GM12878 (cell line): ENCODE measurements around the gene TTC39C. TPM values are rescaled to one million over a fixed set of nuclear protein-coding genes. Genes with fewer than 3 reads are reported as not detected.

Source experiments
- ATAC-seq: fragments of 200-7000 bp; cut with Tn5 transposase; 3 replicates; pipeline ENCODE4 v1.9.1; 2020; ENCODE audit warnings: mild to moderate bottlenecking, moderate library complexity
- Bru-seq: library from RNA; stranded (reverse); fragments of 400-500 nt; gene quantifications from one replicate; lab custom pipeline; 2021; lab: Mats Ljungman, UMichigan
- BruChase-seq, 2 experiments: library from RNA; stranded (reverse); fragments of 400-500 nt; gene quantifications; one replicate each; lab custom pipeline; 2021; lab: Mats Ljungman, UMichigan
- BruUV-seq: library from RNA; stranded (reverse); fragments of 400-500 nt; replicated peaks from 2 replicates; lab custom pipeline; 2021; lab: Mats Ljungman, UMichigan
- CTCF ChIA-PET: fragments of 300-600 bp; sonication (Branson Sonifier 250); formaldehyde crosslinking; extraction: SDS; loops from one replicate; lab custom pipeline; 2021; ENCODE audit warnings: inconsistent platforms; lab: Yijun Ruan, JAX
- POLR2A ChIA-PET: fragments of 350-600 bp; formaldehyde crosslinking; extraction: SDS; loops from one replicate; lab custom pipeline; 2021; ENCODE audit warnings: inconsistent platforms; lab: Charles Lee
- RAD21 ChIA-PET: fragments of 300-600 bp; sonication (Branson Sonifier 250); formaldehyde crosslinking; loops from one replicate; lab custom pipeline; 2023; ENCODE audit warnings: antibody characterized with exemption; ENCODE audit not compliant: unreplicated experiment; lab: Charles Lee
- SMC1A ChIA-PET: fragments of 300-600 bp; sonication (Branson Sonifier 250); formaldehyde crosslinking; loops from one replicate; lab custom pipeline; 2023; ENCODE audit not compliant: unreplicated experiment, uncharacterized antibody; lab: Charles Lee
- DNase-seq: peaks from one replicate; pipeline ENCODE4 v3.0.0-alpha.2; 2011; ENCODE audit warnings: low read depth, low spot score
- FAIRE-seq: peaks from 3 replicates; lab custom pipeline; 2011; peaks lifted over from hg19 to GRCh38; lab: Jason Lieb, UNC
- H2AFZ ChIP-seq: 2 replicates; pipeline ENCODE4 v1.6.0; 2011; ENCODE audit warnings: low read depth, low read length, control low read depth; ENCODE audit not compliant: control insufficient read depth
- H3K27ac ChIP-seq: 2 replicates; pipeline ENCODE4 v1.5.1; 2011; ENCODE audit warnings: control low read depth; ENCODE audit not compliant: control insufficient read depth, insufficient read depth
- H3K27me3 ChIP-seq, 2 experiments: replicated peaks in 1 of 2; 2 replicates each; pipeline versions ENCODE4 v1.6.0 to v1.6.1; 2011; ENCODE audit warnings: low read length in 1 of 2; ENCODE audit not compliant: control insufficient read depth in 2 of 2, insufficient read depth in 2 of 2
- H3K36me3 ChIP-seq, 2 experiments: 2 replicates each; pipeline ENCODE4 v1.5.1; 2011; ENCODE audit warnings: low read length in 1 of 2; ENCODE audit not compliant: control insufficient read depth in 2 of 2, insufficient read depth in 2 of 2
- H3K4me1 ChIP-seq: 2 replicates; pipeline ENCODE4 v1.6.1; 2011; ENCODE audit warnings: mild to moderate bottlenecking, low read length, moderate library complexity, mixed read lengths; ENCODE audit not compliant: control insufficient read depth, insufficient read depth
- H3K4me2 ChIP-seq: 2 replicates; pipeline ENCODE4 v1.6.0; 2011; ENCODE audit warnings: control low read depth; ENCODE audit not compliant: control insufficient read depth, insufficient read depth
- H3K4me3 ChIP-seq: fragments of 200-600 bp; sonication (generic); 2 replicates; pipeline ENCODE4 v1.5.1; 2016
- H3K79me2 ChIP-seq: 2 replicates; pipeline ENCODE4 v1.6.0; 2011; ENCODE audit warnings: low read length; ENCODE audit not compliant: control insufficient read depth, insufficient read depth
- H3K9ac ChIP-seq: 2 replicates; pipeline ENCODE4 v1.8.0; 2011; ENCODE audit warnings: low read length, control low read depth, mixed read lengths; ENCODE audit not compliant: control insufficient read depth, insufficient read depth
- H3K9me3 ChIP-seq: replicated peaks from 3 replicates; pipeline ENCODE4 v1.5.1; 2011; ENCODE audit warnings: mild to moderate bottlenecking, low read length; ENCODE audit not compliant: control insufficient read depth, insufficient read depth
- H4K20me1 ChIP-seq: 2 replicates; pipeline ENCODE4 v1.6.0; 2011; ENCODE audit not compliant: control insufficient read depth, insufficient read depth
- HDAC2 ChIP-seq: fragments of 200-600 bp; sonication (generic); IDR thresholded peaks from 2 replicates; pipeline ENCODE4 v1.6.1; 2017
- IKZF1 ChIP-seq: fragments of 450-650 bp; conservative IDR thresholded peaks from 2 replicates; pipeline ENCODE4 v1.6.1; 2017; ENCODE audit warnings: antibody characterized with exemption, mild to moderate bottlenecking
- IKZF2 ChIP-seq, 2 experiments: fragments of 450-650 bp; IDR thresholded peaks; 2 replicates each; pipeline ENCODE4 v1.6.1; 2017; ENCODE audit warnings: mild to moderate bottlenecking in 2 of 2, moderate library complexity in 2 of 2
- KLF5 ChIP-seq: fragments of 450-650 bp; IDR thresholded peaks from 2 replicates; pipeline ENCODE4 v1.6.1; 2014; ENCODE audit warnings: mild to moderate bottlenecking; ENCODE audit not compliant: partially characterized antibody
- MXI1 ChIP-seq: fragments of 150-350 bp; IDR thresholded peaks from 2 replicates; pipeline ENCODE4 v1.6.1; 2011; ENCODE audit warnings: low read depth, mild to moderate bottlenecking, inconsistent platforms, low read length, improper control_type of control experiment
- NBN ChIP-seq: fragments of 450-650 bp; IDR thresholded peaks from 2 replicates; pipeline ENCODE4 v1.6.1; 2016
- NR2C2 ChIP-seq: IDR thresholded peaks from 2 replicates; pipeline ENCODE4 v1.6.1; 2011; ENCODE audit warnings: borderline replicate concordance, low read depth; ENCODE audit not compliant: control insufficient read depth, insufficient read length
- POLR2AphosphoS5 ChIP-seq: IDR thresholded peaks from 2 replicates; pipeline ENCODE4 v1.6.1; 2011; ENCODE audit warnings: mild to moderate bottlenecking, low read length, inconsistent platforms
- SP1 ChIP-seq: IDR thresholded peaks from one replicate; pipeline ENCODE4 v1.6.1; 2011; ENCODE audit warnings: low read depth, low read length
- SPI1 ChIP-seq: IDR thresholded peaks from 2 replicates; pipeline ENCODE4 v1.6.1; 2011; ENCODE audit warnings: low read depth, mild to moderate bottlenecking, low read length, moderate library complexity, borderline replicate concordance; ENCODE audit not compliant: insufficient read depth
- SUZ12 ChIP-seq: fragments of 200-600 bp; sonication (generic); IDR thresholded peaks from one replicate; pipeline ENCODE4 v1.6.1; 2018; ENCODE audit warnings: antibody characterized with exemption, mild to moderate bottlenecking; ENCODE audit not compliant: unreplicated experiment
- ZBTB11 ChIP-seq: fragments of 450-650 bp; formaldehyde crosslinking; IDR thresholded peaks from 2 replicates; pipeline ENCODE4 v1.5.0; 2022; ENCODE audit warnings: mild to moderate bottlenecking, missing genetic modification characterization
- ZNF274 ChIP-seq: IDR thresholded peaks from one replicate; pipeline ENCODE4 v1.8.0; 2011; ENCODE audit not compliant: insufficient read length, insufficient read depth
- ZZZ3 ChIP-seq: IDR thresholded peaks from 2 replicates; pipeline ENCODE4 v1.6.1; 2011; ENCODE audit warnings: low read depth; ENCODE audit not compliant: control insufficient read depth, insufficient read length
- WGBS: methylation state at CpG from one replicate; pipeline ENCODE4 v1.1.6; 2016; ENCODE audit warnings: low lambda C conversion rate; ENCODE audit not compliant: insufficient replicate concordance, insufficient coverage; ENCODE audit errors: missing lambda C conversion rate; 5-methylcytosine and 5-hydroxymethylcytosine counted together
- in situ Hi-C: fragments of 300-500 bp; cut with MboI; formaldehyde crosslinking; loops from 9 replicates; pipeline ENCODE4 v1.14.3; 2018; ENCODE audit warnings: mixed read lengths
- intact Hi-C: fragments of 100-400 bp; cut with micrococcal nuclease; formaldehyde crosslinking; loops from one replicate; pipeline ENCODE4 v1.14.2; 2022; ENCODE audit not compliant: unreplicated experiment
- long read RNA-seq, 2 experiments: library from polyadenylated mRNA; unstranded; transcript quantifications; one replicate each; pipeline ENCODE4 v2.0.0, GENCODE V29; 2019 to 2020
- polyA minus RNA-seq, 3 experiments: library from RNA; depleted of rRNA, polyadenylated mRNA; stranded (reverse); fragments of >200 nt; gene quantifications; 2 replicates each; pipeline ENCODE4 v1.2.3, GENCODE V29; 2011
- polyA plus RNA-seq, 11 experiments: library from polyadenylated mRNA; depleted of rRNA in 4 of 11; unstranded in 6 of 11; stranded (reverse) in 5 of 11; fragments of >200 nt; fragmentation: Nextera tagmentation in 4 of 11; fragmentation: Illumina TruSeq in 1 of 11; extraction: Ambion mirVana in 4 of 11; extraction: Trizol in 1 of 11; gene quantifications; 1 replicate in 1 of 11; 2 replicates in 10 of 11; pipeline versions ENCODE4 v1.2.1 to v1.2.3, GENCODE V29; 2011 to 2016; ENCODE audit warnings: inconsistent platforms in 2 of 11, missing spikeins in 2 of 11, low read depth in 1 of 11
- total RNA-seq, 4 experiments: library from RNA; depleted of rRNA in 3 of 4; stranded (reverse); fragments of >200 nt in 3 of 4; fragmentation: Illumina TruSeq in 1 of 4; extraction: Trizol in 1 of 4; gene quantifications; 2 replicates each; pipeline versions ENCODE4 v1.2.1 to v1.2.3, GENCODE V29; 2013 to 2021
- TF ChIP-seq, protein P1 (sequence below): IDR thresholded peaks from 2 replicates; pipeline ENCODE4 v1.6.1; 2012; ENCODE audit warnings: low read depth, low read length, improper control_type of control experiment

TTC39C gene
- 78.9 and 87.4 TPM in 2 replicates for total RNA-seq (2013; cell fraction: nucleolus; rRNA removed)
- 74.6 and 80.3 TPM in 2 replicates for total RNA-seq (2014; rRNA removed)
- 81.1 and 84.4 TPM in 2 replicates for total RNA-seq (2014; rRNA removed; fragmentation: Illumina TruSeq; extraction: Trizol)
- 72.8 and 76.5 TPM in 2 replicates for total RNA-seq (2021)
- polyA plus RNA-seq (2011; ENCODE audit: low read depth) = 20.4 TPM
- 25.2 and 33.2 TPM in 2 replicates for polyA plus RNA-seq (2011; rRNA removed)
- polyA plus RNA-seq (2011; cell fraction: cytosol; rRNA removed) = 8.8 and 10.1 TPM in 2 replicates
- polyA plus RNA-seq (2011; cell fraction: nucleus; rRNA removed) = 24.3 and 24.8 TPM in 2 replicates
- 38.1 and 44.0 TPM in 2 replicates for polyA plus RNA-seq (2012)
- polyA plus RNA-seq (2014; fragmentation: Illumina TruSeq; extraction: Trizol) = 59.7 and 77.6 TPM in 2 replicates
- 10 to 100 TPM; 21.1 to 37.2 TPM for polyA plus RNA-seq (2014; fragmentation: Nextera tagmentation; extraction: Ambion mirVana)
- 59.7 and 63.3 TPM in 2 replicates for polyA plus RNA-seq (2014; rRNA removed)
- polyA plus RNA-seq (2016; fragmentation: Nextera tagmentation; extraction: Ambion mirVana) = 10 to 100 TPM; 69.8 to 91.0 TPM
- 26.0 and 27.4 TPM in 2 replicates for polyA minus RNA-seq (2011; rRNA and poly(A)+ RNA removed)
- 9.9 and 13.0 TPM in 2 replicates for polyA minus RNA-seq (2011; cell fraction: cytosol; rRNA and poly(A)+ RNA removed)
- 12.9 and 22.0 TPM in 2 replicates for polyA minus RNA-seq (2011; cell fraction: nucleus; rRNA and poly(A)+ RNA removed)
- percentile 82 among the genes with signal in this experiment for Bru-seq, nascent RNA
- percentile 79 among the genes with signal in this experiment for BruChase-seq, experiment 1, labeled RNA remaining after a 6-hour chase
- BruChase-seq, experiment 2, labeled RNA remaining after a 2-hour chase = percentile 81 among the genes with signal in this experiment
- long read RNA-seq, experiment 1, transcript TTC39C-209 (2 exons, 1,048 nt) = major isoform, 7 of 32 reads
- long read RNA-seq, experiment 1, transcript TTC39C-202 (14 exons, 2,442 nt) = minor isoform, 6 of 32 reads
- long read RNA-seq, experiment 1, partial matches to known transcripts = 0 of 32 reads
- long read RNA-seq, experiment 1, other reads (novel, unspliced or antisense) = 19 of 32 reads
- long read RNA-seq, experiment 2, partial matches to known transcripts = 2 of 8 reads
- long read RNA-seq, experiment 2, other reads (novel, unspliced or antisense) = 5 of 8 reads

GRCh38 chr18:24014062-24014985, at the start of gene TTC39C:
Gene TTC39C (plus strand): TSS chr18:24014754. CDS start chr18:24014872, 118 bp downstream.
- RAD21 ChIA-PET = interaction anchor here (0.6 to 1.4 kb wide), 2 partner anchors 47 to 61 kb away, joined by 3 to 8 read pairs; no protein-coding TSS in a partner anchor
- FAIRE-seq (no peak), ATAC-seq (peak; percentile 66), DNase-seq (no peak)
- Histone ChIP-seq H3K27ac (peak within 1 kb of the TSS; percentile 86), H3K27me3 (no peaks in the 10 kb centered on the region), H2AFZ (peak within 1 kb of the TSS; percentile 71), H4K20me1 (0 out of 2 replicates have a peak, but pooled peaks cover 2% of the 10 kb centered on the region), H3K4me2 (peak within 1 kb of the TSS; percentile 88), H3K79me2 (peaks cover 49% of the 10 kb centered on the region), H3K9me3 (no peaks in the 10 kb centered on the region), H3K9ac (peak within 1 kb of the TSS; percentile 84), H3K4me3 (peak within 1 kb of the TSS; percentile 88), H3K4me1 (peaks cover 61% of the 10 kb centered on the region), H3K36me3 (0 out of 4 replicates have a peak, but pooled peaks cover 0 to 4% of the 10 kb centered on the region in 2 experiments)
- BruUV-seq = TSS peak; percentile 56
- intact Hi-C loops (loop anchor here (5.0 to 10.0 kb wide), 3 partner anchors 202 to 780 kb away; no protein-coding TSS in a partner anchor), in situ Hi-C loops (no loop called here)
- CTCF ChIA-PET = no interaction called here
- WGBS = under 1% methylated on average over 62 of the region's 118 CpGs
- SMC1A ChIA-PET = interaction anchor here (1.5 kb wide), 1 partner anchor 42 kb away, joined by 5 read pairs; no protein-coding TSS in a partner anchor
- POLR2A ChIA-PET = interaction anchor here (0.6 to 1.6 kb wide), 2 partner anchors 15 to 437 kb away, joined by 3 read pairs; no protein-coding TSS in a partner anchor
- TF ChIP-seq MXI1 (peak; percentile 42; the same call in 1 of the 2 replicates), HDAC2 (no peak), NR2C2 (no peak), ZNF274 (no peak), NBN (peak; percentile 54; the same call in 1 of the 2 replicates), SP1 (no peak), SPI1 (no peak; the same call in 1 of the 2 replicates), POLR2AphosphoS5 (peak; percentile 77), ZZZ3 (no peak), ZBTB11 (CRISPR knock-in tag) (no peak), KLF5 (no peak), IKZF1 (peak; percentile 92), IKZF2 (IDR thresholded peaks at IDR 0.05) (peak; percentile 86 to 90), SUZ12 (no peak)
- TF ChIP-seq, protein P1, sequence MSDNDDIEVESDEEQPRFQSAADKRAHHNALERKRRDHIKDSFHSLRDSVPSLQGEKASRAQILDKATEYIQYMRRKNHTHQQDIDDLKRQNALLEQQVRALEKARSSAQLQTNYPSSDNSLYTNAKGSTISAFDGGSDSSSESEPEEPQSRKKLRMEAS = 0 out of 2 replicates have a peak, but pooled peaks have one; percentile 30
